OCI-LY7 (cell line): Measurements from ENCODE around the gene GSTK1. TPM values are rescaled to one million over a fixed set of nuclear protein-coding genes. Genes with fewer than 3 reads are reported as not detected.

Experiments used
- BruUV-seq: library from RNA; stranded (reverse); fragments of 400-500 nt; replicated peaks from 2 replicates; lab custom pipeline; 2021; lab: Mats Ljungman, UMichigan
- CTCF ChIA-PET: fragments of 300-600 bp; sonication (Branson Sonifier 250); formaldehyde crosslinking; loops from one replicate; lab custom pipeline; 2022; ENCODE audit warnings: antibody characterized with exemption; ENCODE audit not compliant: unreplicated experiment; lab: Charles Lee
- POLR2A ChIA-PET: fragments of 300-600 bp; sonication (Branson Sonifier 250); formaldehyde crosslinking; loops from one replicate; lab custom pipeline; 2022; ENCODE audit warnings: antibody characterized with exemption; lab: Charles Lee
- DNase-seq: peaks from one replicate; pipeline ENCODE4 v3.0.0-alpha.2; 2015; ENCODE audit warnings: low spot score
- H2AFZ ChIP-seq: fragments of 200-600 bp; sonication (generic), shearing (Covaris generic); 2 replicates; pipeline ENCODE4 v1.6.1; 2014; ENCODE audit warnings: mild to moderate bottlenecking, antibody characterized with exemption, low read length, moderate library complexity
- H3K27ac ChIP-seq: fragments of 200-600 bp; sonication (generic); 2 replicates; pipeline ENCODE4 v1.5.1; 2014; ENCODE audit warnings: mixed run types, low read depth, mild to moderate bottlenecking, moderate library complexity, low read length, inconsistent platforms; ENCODE audit not compliant: poor library complexity, severe bottlenecking
- H3K36me3 ChIP-seq: fragments of 200-600 bp; sonication (generic); 2 replicates; pipeline ENCODE4 v1.6.1; 2014; ENCODE audit warnings: mild to moderate bottlenecking, antibody characterized with exemption, low read length, moderate library complexity, mixed read lengths; ENCODE audit not compliant: insufficient read depth
- H3K4me1 ChIP-seq: fragments of 200-600 bp; sonication (generic); 2 replicates; pipeline ENCODE4 v1.5.1; 2014; ENCODE audit warnings: mild to moderate bottlenecking, low read length; ENCODE audit not compliant: insufficient read depth, poor library complexity, severe bottlenecking
- H3K4me2 ChIP-seq: fragments of 200-600 bp; sonication (generic); 2 replicates; pipeline ENCODE4 v1.6.1; 2014; ENCODE audit warnings: mild to moderate bottlenecking, low read length
- H3K4me3 ChIP-seq: fragments of 200-600 bp; sonication (generic); 2 replicates; pipeline ENCODE4 v1.5.1; 2014; ENCODE audit warnings: mild to moderate bottlenecking, low read depth, low read length; ENCODE audit not compliant: poor library complexity, severe bottlenecking
- H3K79me2 ChIP-seq: fragments of 200-600 bp; sonication (generic); 2 replicates; pipeline ENCODE4 v1.6.1; 2016; ENCODE audit warnings: low read depth, mild to moderate bottlenecking, low read length, moderate library complexity, mixed read lengths; ENCODE audit not compliant: insufficient read depth
- H3K9me2 ChIP-seq: fragments of 200-600 bp; sonication (generic); 2 replicates; pipeline ENCODE4 v1.6.1; 2016; ENCODE audit warnings: mild to moderate bottlenecking, low read length, mixed read lengths; ENCODE audit not compliant: insufficient read depth
- H3K9me3 ChIP-seq: fragments of 200-600 bp; sonication (generic); 2 replicates; pipeline ENCODE4 v1.6.1; 2014; ENCODE audit warnings: mild to moderate bottlenecking, mixed run types, low read length, mixed read lengths
- H4K20me1 ChIP-seq: fragments of 200-600 bp; sonication (generic); 2 replicates; pipeline ENCODE4 v1.6.1; 2014; ENCODE audit warnings: mild to moderate bottlenecking, antibody characterized with exemption, low read length, moderate library complexity, mixed read lengths; ENCODE audit not compliant: insufficient read depth
- EZH2phosphoT487 ChIP-seq: fragments of 200-600 bp; sonication (generic); IDR thresholded peaks from 2 replicates; pipeline ENCODE4 v1.6.1; 2018; ENCODE audit warnings: low read depth, borderline replicate concordance, mild to moderate bottlenecking, mixed run types, antibody characterized with exemption, low read length, moderate library complexity, mixed read lengths
- intact Hi-C: fragments of 100-400 bp; cut with micrococcal nuclease; formaldehyde crosslinking; loops from one replicate; pipeline ENCODE4 v1.10.0; 2022; ENCODE audit not compliant: unreplicated experiment
- total RNA-seq, 2 experiments: library from RNA; depleted of rRNA in 1 of 2; stranded (reverse); fragments of >200 nt in 1 of 2; shearing (Covaris generic) in 1 of 2; gene quantifications; 2 replicates each; pipeline ENCODE4 v1.2.3, GENCODE V29; 2014 to 2022
- TF ChIP-seq, protein P1 (sequence below): fragments of 200-600 bp; sonication (generic); conservative IDR thresholded peaks from 2 replicates; pipeline ENCODE4 v1.5.1; 2014; ENCODE audit warnings: mild to moderate bottlenecking, antibody characterized with exemption, low read length, moderate library complexity, mixed read lengths

GSTK1 gene
- total RNA-seq, 2 experiments from 2014 or later: 37.8 to 41.6 TPM

DNA sequence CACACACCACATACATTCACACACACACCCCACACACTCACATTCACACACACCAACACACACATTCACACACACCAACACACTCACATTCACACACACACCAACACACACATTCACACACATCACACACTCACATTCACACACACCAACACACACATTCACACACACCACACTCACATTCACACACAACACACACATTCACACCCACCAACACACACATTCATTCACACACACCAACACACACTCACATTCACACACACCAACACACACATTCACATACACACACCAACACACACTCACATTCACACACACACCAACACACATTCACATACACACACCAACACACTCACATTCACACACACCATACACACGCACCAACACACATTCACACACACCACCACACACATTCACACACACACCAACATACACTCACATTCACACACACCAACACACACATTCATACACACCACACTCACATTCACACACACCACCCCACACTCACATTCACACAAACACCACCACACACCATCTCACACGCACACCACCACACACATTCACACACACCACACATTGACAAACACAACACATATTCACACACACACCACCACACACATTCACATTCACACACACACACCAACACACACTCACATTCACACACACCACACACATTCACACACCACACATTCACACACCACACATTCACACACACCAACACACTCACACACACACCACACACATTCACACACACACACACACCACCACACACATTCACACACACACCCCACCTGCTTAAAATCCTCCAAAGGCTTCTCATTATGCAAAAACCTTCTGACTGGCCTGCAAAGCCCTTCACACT is 32.4 kb upstream of the GSTK1 start:
- Histone ChIP-seq H2AFZ (no peak overlapping the region), H3K4me3 (no peak overlapping the region), H3K27ac (no peak overlapping the region), H3K4me1 (no peaks in the 10 kb centered on the region), H3K4me2 (no peak overlapping the region), H3K79me2 (no peaks in the 10 kb centered on the region), H3K9me2 (no peaks in the 10 kb centered on the region), H3K36me3 (no peaks in the 10 kb centered on the region), H4K20me1 (no peaks in the 10 kb centered on the region), H3K9me3 (peaks cover 5% of the 10 kb centered on the region; the same call in 1 of the 2 replicates)
- TF ChIP-seq, protein P1, sequence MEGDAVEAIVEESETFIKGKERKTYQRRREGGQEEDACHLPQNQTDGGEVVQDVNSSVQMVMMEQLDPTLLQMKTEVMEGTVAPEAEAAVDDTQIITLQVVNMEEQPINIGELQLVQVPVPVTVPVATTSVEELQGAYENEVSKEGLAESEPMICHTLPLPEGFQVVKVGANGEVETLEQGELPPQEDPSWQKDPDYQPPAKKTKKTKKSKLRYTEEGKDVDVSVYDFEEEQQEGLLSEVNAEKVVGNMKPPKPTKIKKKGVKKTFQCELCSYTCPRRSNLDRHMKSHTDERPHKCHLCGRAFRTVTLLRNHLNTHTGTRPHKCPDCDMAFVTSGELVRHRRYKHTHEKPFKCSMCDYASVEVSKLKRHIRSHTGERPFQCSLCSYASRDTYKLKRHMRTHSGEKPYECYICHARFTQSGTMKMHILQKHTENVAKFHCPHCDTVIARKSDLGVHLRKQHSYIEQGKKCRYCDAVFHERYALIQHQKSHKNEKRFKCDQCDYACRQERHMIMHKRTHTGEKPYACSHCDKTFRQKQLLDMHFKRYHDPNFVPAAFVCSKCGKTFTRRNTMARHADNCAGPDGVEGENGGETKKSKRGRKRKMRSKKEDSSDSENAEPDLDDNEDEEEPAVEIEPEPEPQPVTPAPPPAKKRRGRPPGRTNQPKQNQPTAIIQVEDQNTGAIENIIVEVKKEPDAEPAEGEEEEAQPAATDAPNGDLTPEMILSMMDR: no peak
- TF ChIP-seq EZH2phosphoT487: no peak
- BruUV-seq: no TSS peak
- CTCF ChIA-PET: no interaction called here
- DNase-seq: no peak
- intact Hi-C loops: no loop called here
- POLR2A ChIA-PET: no interaction called here

DNA sequence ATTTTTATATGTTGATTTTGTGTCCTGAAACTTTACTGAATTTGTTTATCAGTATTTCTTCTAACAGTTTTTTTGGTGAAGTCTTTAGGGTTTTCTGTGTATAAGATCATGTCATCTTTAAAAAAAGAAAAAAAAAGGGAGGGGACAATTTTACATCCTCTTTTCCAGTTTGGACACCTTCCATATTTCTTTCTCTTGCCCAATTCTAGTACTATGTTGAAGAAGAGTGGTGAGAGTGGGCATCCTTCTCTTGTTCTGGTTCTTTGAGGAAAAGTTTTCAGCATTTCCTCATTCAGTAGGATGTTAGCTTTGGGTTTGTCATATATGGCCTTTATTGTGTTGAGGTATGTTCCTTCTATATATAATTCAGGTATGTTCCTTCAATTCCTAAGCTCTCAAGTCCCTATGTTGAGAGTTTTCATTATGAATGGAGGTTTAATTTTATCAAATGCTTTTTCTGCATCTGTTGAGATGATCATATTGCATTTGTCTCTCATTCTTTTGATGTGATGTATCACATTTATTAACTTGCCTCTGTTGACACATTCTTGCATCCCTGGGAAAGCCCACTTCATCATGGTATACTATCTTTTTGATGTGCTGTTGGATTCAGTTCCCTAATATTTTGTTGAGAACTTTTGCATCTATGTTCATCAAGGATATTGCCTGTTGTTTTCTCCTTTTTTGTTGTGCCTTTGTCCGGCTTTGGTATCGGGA is 29.3 kb upstream of the GSTK1 start:
- BruUV-seq: no TSS peak
- no peak overlapping the region for H3K27ac ChIP-seq
- no peak for TF ChIP-seq EZH2phosphoT487
- TF ChIP-seq, protein P1: no peak
- H3K79me2 ChIP-seq: no peaks in the 10 kb centered on the region
- H3K9me2 ChIP-seq: no peaks in the 10 kb centered on the region
- no peaks in the 10 kb centered on the region for H4K20me1 ChIP-seq
- H3K9me3 ChIP-seq: peaks cover 17% of the 10 kb centered on the region; the same call in 1 of the 2 replicates
- no peak for DNase-seq
- H3K36me3 ChIP-seq: no peaks in the 10 kb centered on the region
- intact Hi-C loops: no loop called here
- no peak overlapping the region for H3K4me3 ChIP-seq
- no peak overlapping the region for H3K4me2 ChIP-seq
- no peak overlapping the region for H2AFZ ChIP-seq
- no peaks in the 10 kb centered on the region for H3K4me1 ChIP-seq
- CTCF ChIA-PET: no interaction called here
- POLR2A ChIA-PET: no interaction called here
